ENCODE measurements around the gene TSEN54. TPM values are rescaled to one million over a fixed set of nuclear protein-coding genes. Genes with fewer than 3 reads are reported as not detected.

The TSEN54 gene
- total RNA-seq, 4 donors from 2014 or later: 11.6 to 46.6 (median 25.8) TPM

- H3K36me3 ChIP-seq: peaks cover 45 to 58% of the 10 kb centered on the region in 2 donors
- H3K4me3 ChIP-seq (replicated peaks in 1 of 3): no peak overlapping the region
- no peaks in the 10 kb centered on the region for H3K9me3 ChIP-seq
- no peaks in the 10 kb centered on the region for H3K27me3 ChIP-seq
- no peak for DNase-seq
- no peak for TF ChIP-seq CTCF (IDR thresholded peaks at IDR 0.05)
- TF ChIP-seq POLR2A (IDR thresholded peaks at IDR 0.05): no peak
- no peaks in the 10 kb centered on the region for H3K4me1 ChIP-seq
- intact Hi-C loops (cut with DNase I): no loop called here
- 70 to 78% methylated on average over 19 to 21 of the region's 21 CpGs for WGBS, 2 donors
- no peak overlapping the region for H3K27ac ChIP-seq
Measured at GRCh38 chr17:75498039-75498725, 18.1 kb upstream of the TSEN54 start.

DNA sequence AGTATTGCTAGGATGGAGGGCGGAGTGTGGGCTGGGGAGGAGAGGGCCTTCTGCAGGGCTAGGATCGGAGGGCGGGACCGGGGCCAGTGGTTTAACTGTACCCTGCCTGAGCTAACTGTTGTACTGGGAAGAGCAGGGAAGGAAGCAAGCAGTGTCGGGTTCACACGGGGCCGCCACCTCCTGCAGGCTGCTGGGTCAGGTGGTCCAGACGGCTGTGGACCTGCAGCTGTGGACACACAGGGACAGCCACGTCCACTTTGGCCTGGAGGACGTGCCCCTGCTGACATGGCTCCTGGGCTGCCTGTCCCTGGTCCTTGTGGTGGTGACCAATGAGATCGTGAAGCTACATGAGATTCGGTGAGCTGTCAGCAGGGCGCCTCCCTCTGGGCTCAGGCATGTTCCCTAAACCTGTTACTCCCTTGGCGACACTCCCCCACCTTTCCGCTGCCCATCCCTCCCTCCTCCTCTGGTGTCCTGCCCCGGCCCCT lies 17.6 kb upstream of the TSEN54 start:
- Histone ChIP-seq H3K4me3 (replicated peaks in 1 of 3) (no peak overlapping the region), H3K27ac (peak overlapping the region in 1 of 3 donors; percentile 2), H3K27me3 (no peaks in the 10 kb centered on the region), H3K4me1 (no peaks in the 10 kb centered on the region), H3K9me3 (no peaks in the 10 kb centered on the region), H3K36me3 (peaks cover 43 to 57% of the 10 kb centered on the region in 2 donors)
- no peak for DNase-seq
- 65 to 84% methylated on average over 14 to 16 of the region's 16 CpGs for WGBS, 2 donors
- intact Hi-C loops (cut with DNase I): no loop called here
- TF ChIP-seq POLR2A (IDR thresholded peaks at IDR 0.05): no peak
- TF ChIP-seq CTCF (IDR thresholded peaks at IDR 0.05): no peak

DNA sequence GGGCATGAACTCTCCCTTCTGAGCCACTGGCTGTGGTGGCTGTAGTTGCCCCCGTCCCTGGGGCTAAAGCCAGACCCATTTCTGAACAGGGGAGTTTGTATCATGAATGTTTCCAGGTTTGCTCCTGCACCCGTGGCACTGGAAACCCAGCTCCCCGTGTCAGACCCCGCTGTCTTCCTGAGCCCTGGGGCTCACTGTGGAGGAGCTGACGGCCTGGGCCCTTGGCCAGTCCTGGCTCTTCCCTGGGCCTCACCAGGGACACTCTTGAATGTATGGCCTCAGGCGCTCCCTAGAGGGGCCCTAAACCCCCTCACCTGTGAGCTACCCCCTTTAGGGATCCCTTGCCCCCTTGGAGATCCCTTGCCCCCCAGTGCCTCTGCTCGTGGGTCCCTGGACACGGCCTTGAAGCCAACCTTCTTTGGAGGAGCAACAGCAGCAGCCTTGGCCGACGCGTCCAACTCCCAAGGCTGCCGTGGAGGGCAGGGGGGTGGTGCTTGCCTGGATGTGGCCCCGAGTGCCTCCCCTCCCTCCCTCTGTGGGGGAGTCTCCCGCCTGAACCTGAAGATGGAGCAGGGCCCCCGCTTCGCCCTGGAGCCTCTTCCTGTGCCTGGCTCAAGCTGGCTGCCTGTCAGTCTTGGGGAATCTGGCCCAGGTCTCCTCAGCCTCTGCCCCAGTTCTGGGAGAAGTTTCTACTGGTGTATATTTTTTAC lies 16.9 kb upstream of the TSEN54 start:
- Histone ChIP-seq H3K27me3 (no peaks in the 10 kb centered on the region), H3K27ac (peak overlapping the region in 2 of 3 donors; percentile 2 to 28), H3K4me1 (no peaks in the 10 kb centered on the region), H3K36me3 (peaks cover 36 to 56% of the 10 kb centered on the region in 2 donors), H3K4me3 (replicated peaks in 1 of 3) (no peak overlapping the region), H3K9me3 (no peaks in the 10 kb centered on the region)
- 70 to 100% methylated on average over 1 to 13 of the region's 16 CpGs for WGBS, 2 donors
- no peak for DNase-seq
- intact Hi-C loops (cut with DNase I): no loop called here
- TF ChIP-seq CTCF (IDR thresholded peaks at IDR 0.05) (no peak), POLR2A (IDR thresholded peaks at IDR 0.05) (no peak)

- H3K36me3 ChIP-seq: peaks cover 31 to 49% of the 10 kb centered on the region in 2 donors
- WGBS, 2 donors: 90 to 94% methylated on average over 7 to 15 of the region's 17 CpGs
Measured at GRCh38 chr17:75500419-75501216, 15.7 kb upstream of the TSEN54 start.

More at GRCh38 chr17:75500419-75501216, 15.7 kb upstream of the TSEN54 start:
- DNase-seq: no peak
- Histone ChIP-seq H3K4me3 (replicated peaks in 1 of 3) (no peak overlapping the region), H3K9me3 (no peaks in the 10 kb centered on the region), H3K27ac (no peak overlapping the region), H3K4me1 (no peaks in the 10 kb centered on the region), H3K27me3 (no peaks in the 10 kb centered on the region)
- TF ChIP-seq POLR2A (IDR thresholded peaks at IDR 0.05) (no peak), CTCF (IDR thresholded peaks at IDR 0.05) (no peak)
- intact Hi-C loops (cut with DNase I): no loop called here

Measured in thyroid gland (tissue), 4 donors.